CD4-positive, alpha-beta T cell (primary cell): Measurements from ENCODE around the gene OR10P1. TPM values are rescaled to one million over a fixed set of nuclear protein-coding genes. Genes with fewer than 3 reads are reported as not detected.
A peak's percentile ranks its signal among the peaks of the same experiment; 100 is the strongest.

Experiments
- ATAC-seq: fragments of 200-7000 bp; cut with Tn5 transposase; one replicate; pipeline ENCODE4 v1.10.0; 2022; ENCODE audit warnings: mild to moderate bottlenecking; ENCODE audit not compliant: poor library complexity
- CTCF ChIA-PET: fragments of 350-600 bp; sonication (Branson Sonifier 250); formaldehyde crosslinking; loops from one replicate; lab custom pipeline; 2021; ENCODE audit warnings: antibody characterized with exemption, inconsistent platforms; lab: Charles Lee
- POLR2A ChIA-PET: fragments of 350-600 bp; sonication (Branson Sonifier 250); formaldehyde crosslinking; loops from one replicate; lab custom pipeline; 2021; ENCODE audit warnings: antibody characterized with exemption, inconsistent platforms; lab: Charles Lee
- DNase-seq, 14 experiments: peaks; one replicate each; pipeline ENCODE4 v3.0.0-alpha.2; 2013 to 2020; ENCODE audit warnings: mixed read lengths in 2 of 14
- H3K27ac ChIP-seq, 2 donors: one replicate each; pipeline versions ENCODE4 v1.5.1 to v1.7.0; 2013; ENCODE audit warnings: low read length in 2 of 2, low read depth in 1 of 2, mild to moderate bottlenecking in 1 of 2
- H3K27me3 ChIP-seq, 2 experiments: 1 replicate in 1 of 2; 2 replicates in 1 of 2; pipeline versions ENCODE4 v1.6.1 to v1.7.0; 2013; ENCODE audit warnings: low read length in 2 of 2, control low read depth in 1 of 2, mild to moderate bottlenecking in 1 of 2, moderate library complexity in 1 of 2; ENCODE audit not compliant: insufficient read depth in 2 of 2, control insufficient read depth in 1 of 2
- H3K36me3 ChIP-seq: one replicate; pipeline ENCODE4 v1.6.1; 2013; ENCODE audit warnings: low read length, control low read depth; ENCODE audit not compliant: insufficient read depth
- H3K4me1 ChIP-seq: one replicate; pipeline ENCODE4 v1.6.1; 2013; ENCODE audit warnings: low read length, control low read depth; ENCODE audit not compliant: insufficient read depth
- H3K4me3 ChIP-seq: one replicate; pipeline ENCODE4 v1.5.1; 2013; ENCODE audit warnings: mild to moderate bottlenecking, low read length, moderate library complexity
- H3K9me3 ChIP-seq, 2 experiments: 1 replicate in 1 of 2; 2 replicates in 1 of 2; pipeline versions ENCODE4 v1.6.1 to v1.7.0; 2013; ENCODE audit warnings: low read length in 2 of 2, mild to moderate bottlenecking in 2 of 2, control low read depth in 1 of 2, moderate library complexity in 1 of 2; ENCODE audit not compliant: control insufficient read depth in 1 of 2, insufficient read depth in 1 of 2
- H3K27ac Mint-ChIP-seq: one replicate; pipeline ENCODE4 v1.8.0; 2020; ENCODE audit warnings: mixed read lengths
- H3K27me3 Mint-ChIP-seq: one replicate; pipeline ENCODE4 v1.8.0; 2021; ENCODE audit warnings: mixed read lengths
- H3K36me3 Mint-ChIP-seq: one replicate; pipeline ENCODE4 v1.8.0; 2021; ENCODE audit warnings: low read depth, mixed read lengths
- H3K4me1 Mint-ChIP-seq: one replicate; pipeline ENCODE4 v1.8.0; 2021; ENCODE audit warnings: low read depth, mixed read lengths
- H3K4me3 Mint-ChIP-seq: one replicate; pipeline ENCODE4 v1.8.0; 2020; ENCODE audit warnings: mild to moderate bottlenecking, mixed read lengths
- H3K9me3 Mint-ChIP-seq: one replicate; pipeline ENCODE4 v1.8.0; 2020; ENCODE audit warnings: mixed read lengths
- intact Hi-C, 2 experiments: fragments of 100-400 bp; cut with DNase I in 1 of 2; cut with micrococcal nuclease in 1 of 2; formaldehyde crosslinking; loops; one replicate each; pipeline versions ENCODE4 v1.15.1 to v1.9.0; 2023 to 2025; cut with DNase I, micrococcal nuclease
- total RNA-seq, 174 experiments: library from RNA in 2 of 174; stranded (reverse) in 2 of 174; gene quantifications; one replicate each; pipeline ENCODE4 v1.2.3 and lab custom pipeline; 2021 to 2026
- TF ChIP-seq, protein P1 (sequence below): fragments of 200-600 bp; IDR thresholded peaks from one replicate; pipeline ENCODE4 v1.8.0; 2022; ENCODE audit warnings: antibody characterized with exemption, mild to moderate bottlenecking

The OR10P1 gene
- total RNA-seq, 2 experiments from 2014 or later, result not detected

GRCh38 chr12:55671746-55672145 is 35.1 kb downstream of the OR10P1 start:
- H3K4me1 Mint-ChIP-seq, result no peaks in the 10 kb centered on the region
- no peak overlapping the region for H3K4me3 Mint-ChIP-seq
- H3K9me3 Mint-ChIP-seq, result no peaks in the 10 kb centered on the region
- no peak overlapping the region for H3K4me3 ChIP-seq
- no peaks in the 10 kb centered on the region for H3K9me3 ChIP-seq
- ChIA-PET POLR2A (no interaction called here), CTCF (no interaction called here)
- H3K27ac Mint-ChIP-seq, result no peak overlapping the region
- intact Hi-C loops, result no loop called here
- no peak for DNase-seq
- no peaks in the 10 kb centered on the region for H3K36me3 ChIP-seq
- H3K27ac ChIP-seq, result no peak overlapping the region
- H3K27me3 ChIP-seq, result no peaks in the 10 kb centered on the region
- no peaks in the 10 kb centered on the region for H3K4me1 ChIP-seq
- TF ChIP-seq, protein P1, sequence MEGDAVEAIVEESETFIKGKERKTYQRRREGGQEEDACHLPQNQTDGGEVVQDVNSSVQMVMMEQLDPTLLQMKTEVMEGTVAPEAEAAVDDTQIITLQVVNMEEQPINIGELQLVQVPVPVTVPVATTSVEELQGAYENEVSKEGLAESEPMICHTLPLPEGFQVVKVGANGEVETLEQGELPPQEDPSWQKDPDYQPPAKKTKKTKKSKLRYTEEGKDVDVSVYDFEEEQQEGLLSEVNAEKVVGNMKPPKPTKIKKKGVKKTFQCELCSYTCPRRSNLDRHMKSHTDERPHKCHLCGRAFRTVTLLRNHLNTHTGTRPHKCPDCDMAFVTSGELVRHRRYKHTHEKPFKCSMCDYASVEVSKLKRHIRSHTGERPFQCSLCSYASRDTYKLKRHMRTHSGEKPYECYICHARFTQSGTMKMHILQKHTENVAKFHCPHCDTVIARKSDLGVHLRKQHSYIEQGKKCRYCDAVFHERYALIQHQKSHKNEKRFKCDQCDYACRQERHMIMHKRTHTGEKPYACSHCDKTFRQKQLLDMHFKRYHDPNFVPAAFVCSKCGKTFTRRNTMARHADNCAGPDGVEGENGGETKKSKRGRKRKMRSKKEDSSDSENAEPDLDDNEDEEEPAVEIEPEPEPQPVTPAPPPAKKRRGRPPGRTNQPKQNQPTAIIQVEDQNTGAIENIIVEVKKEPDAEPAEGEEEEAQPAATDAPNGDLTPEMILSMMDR, result no peak
- ATAC-seq, result no peak
- no peaks in the 10 kb centered on the region for H3K36me3 Mint-ChIP-seq
- peaks cover 26% of the 10 kb centered on the region for H3K27me3 Mint-ChIP-seq

DNA sequence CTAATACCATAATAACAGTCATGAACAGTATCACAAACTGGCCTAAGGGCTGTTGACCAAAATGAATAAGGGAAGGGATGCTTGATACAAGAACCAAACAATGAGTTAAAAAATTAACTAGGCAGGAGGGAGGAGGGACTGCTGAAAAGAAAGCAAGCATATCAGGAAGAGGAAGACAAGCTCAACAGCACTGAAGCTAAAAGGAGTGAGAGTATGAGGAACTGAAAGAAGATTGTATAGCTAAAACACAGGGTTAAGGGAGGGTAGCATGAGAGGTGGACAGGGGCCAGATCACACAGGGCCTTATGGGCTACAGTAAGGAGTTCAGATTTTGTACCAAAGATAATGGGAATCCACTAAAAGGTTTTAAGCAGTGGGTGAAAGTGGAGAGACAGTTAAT is 36.9 kb downstream of the OR10P1 start:
- H3K27me3 Mint-ChIP-seq, result peaks cover 26% of the 10 kb centered on the region
- H3K27ac ChIP-seq, result no peak overlapping the region
- no peaks in the 10 kb centered on the region for H3K9me3 Mint-ChIP-seq
- H3K9me3 ChIP-seq, result no peaks in the 10 kb centered on the region
- intact Hi-C loops, result no loop called here
- DNase-seq, result no peak
- H3K27ac Mint-ChIP-seq, result no peak overlapping the region
- TF ChIP-seq, protein P1, result no peak
- H3K4me1 Mint-ChIP-seq, result no peaks in the 10 kb centered on the region
- ATAC-seq, result no peak
- POLR2A ChIA-PET, result no interaction called here
- H3K4me3 ChIP-seq, result no peak overlapping the region
- H3K27me3 ChIP-seq, result no peaks in the 10 kb centered on the region
- no peaks in the 10 kb centered on the region for H3K4me1 ChIP-seq
- CTCF ChIA-PET, result no interaction called here
- no peaks in the 10 kb centered on the region for H3K36me3 Mint-ChIP-seq
- no peaks in the 10 kb centered on the region for H3K36me3 ChIP-seq
- no peak overlapping the region for H3K4me3 Mint-ChIP-seq

DNA sequence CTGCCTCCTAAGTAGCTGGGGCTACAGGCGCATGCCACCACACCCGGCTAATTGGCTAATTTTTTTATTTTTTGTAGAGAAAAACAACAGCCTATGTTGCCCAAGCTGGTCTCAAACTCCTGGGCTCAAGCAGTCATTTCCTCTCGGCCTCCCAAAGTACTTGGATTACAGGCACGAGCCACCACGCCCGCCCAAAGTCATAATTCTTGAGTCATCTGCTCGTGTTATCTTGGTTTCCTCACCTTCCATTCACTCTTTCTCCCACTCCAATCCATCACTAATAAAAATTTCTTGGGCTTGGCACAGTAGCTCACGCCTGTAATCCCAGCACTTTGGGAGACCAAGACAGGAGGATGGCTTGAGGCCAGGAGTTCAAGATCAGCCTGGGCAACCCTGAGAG is 39.0 kb downstream of the OR10P1 start:
- peaks cover 43% of the 10 kb centered on the region for H3K27me3 Mint-ChIP-seq

More for the DNA sequence above, 39.0 kb downstream of the OR10P1 start:
- Mint-ChIP-seq H3K9me3 (no peaks in the 10 kb centered on the region), H3K36me3 (no peaks in the 10 kb centered on the region), H3K4me1 (peaks cover under 1% of the 10 kb centered on the region), H3K27ac (no peak overlapping the region), H3K4me3 (no peak overlapping the region)
- ChIA-PET POLR2A (no interaction called here), CTCF (no interaction called here)
- Histone ChIP-seq H3K9me3 (no peaks in the 10 kb centered on the region), H3K27ac (no peak overlapping the region), H3K36me3 (no peaks in the 10 kb centered on the region), H3K4me1 (no peaks in the 10 kb centered on the region), H3K4me3 (no peak overlapping the region), H3K27me3 (peaks cover 1 to 6% of the 10 kb centered on the region in 2 experiments)
- intact Hi-C loops, result no loop called here
- TF ChIP-seq, protein P1, result no peak
- peak in 1 of 14 experiments; percentile 38 for DNase-seq
- no peak for ATAC-seq
